ENCODE measurements around the gene TIGD3.
A peak's percentile ranks its signal among the peaks of the same experiment; 100 is the strongest.

TIGD3 gene

GRCh38 chr11:65375012-65375411 lies 20.5 kb downstream of the TIGD3 start:
- no peak for DNase-seq

- no peak for DNase-seq
Measured at GRCh38 chr11:65376138-65376713, 21.7 kb downstream of the TIGD3 start.

- DNase-seq: no peak
Measured at GRCh38 chr11:65377036-65377435, 22.5 kb downstream of the TIGD3 start.

- DNase-seq: no peak
Measured at GRCh38 chr11:65377777-65378176, 23.2 kb downstream of the TIGD3 start.

GRCh38 chr11:65378208-65378927 lies 23.8 kb downstream of the TIGD3 start:
- no peak for DNase-seq

- DNase-seq: no peak
Measured at GRCh38 chr11:65378928-65379638, 24.5 kb downstream of the TIGD3 start.

- no peak for DNase-seq
Measured at GRCh38 chr11:65379698-65380459, 25.3 kb downstream of the TIGD3 start.

- DNase-seq: no peak
Measured at GRCh38 chr11:65380460-65381119, 26.0 kb downstream of the TIGD3 start.

- DNase-seq: peak; percentile 45
Measured at GRCh38 chr11:65381716-65382032, 27.1 kb downstream of the TIGD3 start.

- peak; percentile 83 for DNase-seq
Measured at GRCh38 chr11:65382033-65382803, 27.7 kb downstream of the TIGD3 start, which contains the start of gene SLC25A45. Gene SLC25A45 (minus strand): TSS chr11:65382646. CDS start chr11:65381951, 695 bp downstream.

GRCh38 chr11:65382804-65383368 lies 28.3 kb downstream of the TIGD3 start:
- DNase-seq: no peak

GRCh38 chr11:65383778-65384177 lies 29.2 kb downstream of the TIGD3 start:
- no peak for DNase-seq

- no peak for DNase-seq
Measured at GRCh38 chr11:65384301-65384889, 29.8 kb downstream of the TIGD3 start.

- peak; percentile 41 for DNase-seq
Measured at GRCh38 chr11:65386307-65387140, 32.0 kb downstream of the TIGD3 start, which contains the start of gene FRMD8. Gene FRMD8 (plus strand): TSS chr11:65386637. CDS start chr11:65387037, 400 bp downstream.

GRCh38 chr11:65388731-65389130 lies 34.2 kb downstream of the TIGD3 start:
- DNase-seq: no peak

GRCh38 chr11:65389294-65389980 lies 34.9 kb downstream of the TIGD3 start:
- DNase-seq: no peak

- no peak for DNase-seq
Measured at GRCh38 chr11:65390099-65390941, 35.8 kb downstream of the TIGD3 start.

GRCh38 chr11:65390996-65391395 lies 36.4 kb downstream of the TIGD3 start:
- no peak for DNase-seq

All from NCI-H1694 treated with DMSO at 0.1 percent for 48 hours (cell line).